ENCODE measurements around the gene PRPH.
A peak's percentile ranks its signal among the peaks of the same experiment; 100 is the strongest.
"Not testable (repeated sequence)": the region's sequence is repeated elsewhere in the genome, so short reads cannot be mapped to it uniquely, and the experiment has no call there.

PRPH gene

GRCh38 chr12:49301760-49302159, 6.8 kb downstream of the PRPH start:
- peak; percentile 41 for DNase-seq (ENCODE audit: low read depth)

GRCh38 chr12:49304161-49304560, 9.2 kb downstream of the PRPH start:
- DNase-seq (ENCODE audit: low read depth): no peak

GRCh38 chr12:49305762-49306510, 11.0 kb downstream of the PRPH start:
- DNase-seq (ENCODE audit: low read depth): no peak

GRCh38 chr12:49309386-49309785, 14.4 kb downstream of the PRPH start:
- DNase-seq (ENCODE audit: low read depth): no peak

- DNase-seq (ENCODE audit: low read depth): not testable (repeated sequence)
These were observed 15.6 kb downstream of the PRPH start for GRCh38 chr12:49310451-49311000.

GRCh38 chr12:49314811-49315210, 19.9 kb downstream of the PRPH start:
- no peak for DNase-seq (ENCODE audit: low read depth)

GRCh38 chr12:49317118-49317517, 22.2 kb downstream of the PRPH start:
- DNase-seq (ENCODE audit: low read depth): not testable (repeated sequence)

GRCh38 chr12:49320411-49321103, 25.6 kb downstream of the PRPH start:
- DNase-seq (ENCODE audit: low read depth): not testable (repeated sequence)

- DNase-seq (ENCODE audit: low read depth): no peak
These were observed 27.4 kb downstream of the PRPH start for GRCh38 chr12:49322367-49322707.

GRCh38 chr12:49322708-49323523, 28.0 kb downstream of the PRPH start, which contains the start of gene TROAP:
Gene TROAP (plus strand): TSS chr12:49323255. CDS start chr12:49323609, 354 bp downstream.
- DNase-seq (ENCODE audit: low read depth): peak; percentile 95

- no peak for DNase-seq (ENCODE audit: low read depth)
These were observed 28.7 kb downstream of the PRPH start for GRCh38 chr12:49323524-49324097.

- no peak for DNase-seq (ENCODE audit: low read depth)
These were observed 30.7 kb downstream of the PRPH start for GRCh38 chr12:49325606-49326005.

GRCh38 chr12:49327368-49327767, 32.4 kb downstream of the PRPH start:
- DNase-seq (ENCODE audit: low read depth): no peak

- DNase-seq (ENCODE audit: low read depth): no peak
These were observed 32.9 kb downstream of the PRPH start for GRCh38 chr12:49327887-49328286.

- DNase-seq (ENCODE audit: low read depth): no peak
These were observed 33.9 kb downstream of the PRPH start for GRCh38 chr12:49328816-49329215.

GRCh38 chr12:49330032-49330619, 35.2 kb downstream of the PRPH start:
- DNase-seq (ENCODE audit: low read depth): no peak

- DNase-seq (ENCODE audit: low read depth): no peak
These were observed 35.9 kb downstream of the PRPH start for GRCh38 chr12:49330631-49331379.

GRCh38 chr12:49331380-49332222, 36.7 kb downstream of the PRPH start:
- DNase-seq (ENCODE audit: low read depth): no peak

GRCh38 chr12:49332441-49332861, 37.5 kb downstream of the PRPH start:
- no peak for DNase-seq (ENCODE audit: low read depth)

GRCh38 chr12:49332891-49333371, 38.0 kb downstream of the PRPH start:
- no peak for DNase-seq (ENCODE audit: low read depth)
